ENCODE results near the gene ZNF565.

The ZNF565 gene

GRCh38 chr19:36225219-36225892, 10.9 kb upstream of the ZNF565 start:
- Histone ChIP-seq H3K4me1 (peaks cover 23 to 64% (median 36%) of the 10 kb centered on the region in 10 experiments), H3K4me2 (peak overlapping the region; percentile 61 to 88 (median 78)), H3K9me3 (replicated peaks in 1 of 11) (peaks cover 0 to 29% (median 13%) of the 10 kb centered on the region in 11 experiments; a peak in 14 of 22 replicates), H3K4me3 (peak overlapping the region in 6 of 10 experiments; percentile 21 to 51 (median 37); a peak in 10 of 20 replicates), H4K20me1 (peaks cover 60 to 100% (median 99%) of the 10 kb centered on the region in 11 experiments; a peak in 21 of 22 replicates), H3K27me3 (no peaks in the 10 kb centered on the region), H3K9ac (peak overlapping the region; percentile 15 to 69 (median 52); a peak in 16 of 22 replicates), H3K27ac (peak overlapping the region in 9 of 11 experiments; percentile 7 to 63 (median 56); a peak in 16 of 22 replicates), H3K36me3 (peaks cover 72 to 100% (median 100%) of the 10 kb centered on the region in 11 experiments)
- TF ChIP-seq Cebpa-rat (IDR thresholded peaks at IDR 0.05) = no peak

- Histone ChIP-seq H3K9me3 (replicated peaks in 1 of 11) (peaks cover 0 to 10% (median 0%) of the 10 kb centered on the region in 11 experiments; a peak in 6 of 22 replicates), H3K27me3 (no peaks in the 10 kb centered on the region), H3K4me1 (peaks cover 33 to 84% (median 51%) of the 10 kb centered on the region in 10 experiments), H3K4me2 (peak overlapping the region in 2 of 11 experiments; percentile 28 to 82; a peak in 1 of 22 replicates), H4K20me1 (peaks cover 70 to 100% (median 100%) of the 10 kb centered on the region in 11 experiments; a peak in 21 of 22 replicates), H3K9ac (no peak overlapping the region), H3K36me3 (peaks cover 62 to 100% (median 100%) of the 10 kb centered on the region in 11 experiments), H3K4me3 (no peak overlapping the region), H3K27ac (peak overlapping the region in 2 of 11 experiments; percentile 12 to 56; a peak in 3 of 22 replicates)
- no peak for TF ChIP-seq Cebpa-rat (IDR thresholded peaks at IDR 0.05)
Measured at GRCh38 chr19:36222503-36222902, 8.0 kb upstream of the ZNF565 start.

GRCh38 chr19:36221474-36221873, 7.0 kb upstream of the ZNF565 start:
- H3K4me1 ChIP-seq = peaks cover 43 to 86% (median 57%) of the 10 kb centered on the region in 10 experiments
- H3K4me3 ChIP-seq = no peak overlapping the region
- no peaks in the 10 kb centered on the region for H3K27me3 ChIP-seq
- H3K27ac ChIP-seq = no peak overlapping the region
- peaks cover 0 to 7% (median 0%) of the 10 kb centered on the region in 11 experiments; a peak in 5 of 22 replicates for H3K9me3 ChIP-seq (replicated peaks in 1 of 11)
- peaks cover 63 to 100% (median 99%) of the 10 kb centered on the region in 11 experiments; a peak in 21 of 22 replicates for H4K20me1 ChIP-seq
- peaks cover 52 to 100% (median 98%) of the 10 kb centered on the region in 11 experiments for H3K36me3 ChIP-seq
- no peak for TF ChIP-seq Cebpa-rat (IDR thresholded peaks at IDR 0.05)
- no peak overlapping the region for H3K9ac ChIP-seq
- peak overlapping the region in 2 of 11 experiments; percentile 2 to 9; a peak in 1 of 22 replicates for H3K4me2 ChIP-seq

GRCh38 chr19:36215276-36216123, 1.0 kb upstream of the ZNF565 start:
- H3K36me3 ChIP-seq = peaks cover 20 to 44% (median 41%) of the 10 kb centered on the region in 11 experiments
- no peak for TF ChIP-seq Cebpa-rat (IDR thresholded peaks at IDR 0.05)
- peak overlapping the region; percentile 67 to 92 (median 81) for H3K4me2 ChIP-seq
- peaks cover 11 to 45% (median 41%) of the 10 kb centered on the region in 11 experiments; a peak in 21 of 22 replicates for H4K20me1 ChIP-seq
- peaks cover 30 to 50% (median 37%) of the 10 kb centered on the region in 10 experiments for H3K4me1 ChIP-seq
- H3K27me3 ChIP-seq = no peaks in the 10 kb centered on the region
- H3K9ac ChIP-seq = peak overlapping the region; percentile 90 to 100 (median 96)
- peak overlapping the region; percentile 72 to 83 (median 78) for H3K4me3 ChIP-seq
- 0 out of 22 replicates have a peak, but pooled peaks cover 0 to 5% (median 0%) of the 10 kb centered on the region in 11 experiments for H3K9me3 ChIP-seq (replicated peaks in 1 of 11)
- peak overlapping the region; percentile 91 to 100 (median 97) for H3K27ac ChIP-seq

- Histone ChIP-seq H3K4me1 (peaks cover 28 to 42% (median 35%) of the 10 kb centered on the region in 10 experiments), H3K4me2 (peak overlapping the region in 5 of 11 experiments; percentile 21 to 97 (median 94); a peak in 7 of 22 replicates), H4K20me1 (peaks cover 0 to 19% (median 16%) of the 10 kb centered on the region in 11 experiments; a peak in 15 of 22 replicates), H3K9ac (peak overlapping the region in 1 of 11 experiments; percentile 5; a peak in 1 of 22 replicates), H3K36me3 (peaks cover 0 to 18% (median 15%) of the 10 kb centered on the region in 11 experiments; a peak in 17 of 22 replicates), H3K27me3 (no peaks in the 10 kb centered on the region), H3K9me3 (replicated peaks in 1 of 11) (no peaks in the 10 kb centered on the region), H3K4me3 (no peak overlapping the region), H3K27ac (no peak overlapping the region)
- TF ChIP-seq Cebpa-rat (IDR thresholded peaks at IDR 0.05) = no peak
Measured at GRCh38 chr19:36212895-36213294, 1.6 kb downstream of the ZNF565 start.

- Histone ChIP-seq H3K4me3 (no peak overlapping the region), H3K36me3 (0 out of 22 replicates have a peak, but pooled peaks cover 0 to 4% (median 0%) of the 10 kb centered on the region in 11 experiments), H3K9me3 (replicated peaks in 1 of 11) (no peaks in the 10 kb centered on the region), H3K9ac (no peak overlapping the region), H3K27me3 (no peaks in the 10 kb centered on the region), H3K4me1 (peaks cover 10 to 32% (median 18%) of the 10 kb centered on the region in 10 experiments; a peak in 19 of 20 replicates), H3K27ac (no peak overlapping the region), H3K4me2 (no peak overlapping the region), H4K20me1 (no peaks in the 10 kb centered on the region)
- TF ChIP-seq Cebpa-rat (IDR thresholded peaks at IDR 0.05) = no peak
Measured at GRCh38 chr19:36210497-36210896, 4.0 kb downstream of the ZNF565 start.

GRCh38 chr19:36209372-36209771, 5.1 kb downstream of the ZNF565 start:
- Histone ChIP-seq H3K4me3 (no peak overlapping the region), H3K9me3 (replicated peaks in 1 of 11) (no peaks in the 10 kb centered on the region), H3K4me2 (no peak overlapping the region), H3K9ac (no peak overlapping the region), H3K4me1 (peaks cover 10 to 32% (median 18%) of the 10 kb centered on the region in 10 experiments; a peak in 19 of 20 replicates), H4K20me1 (no peaks in the 10 kb centered on the region), H3K27me3 (no peaks in the 10 kb centered on the region), H3K27ac (no peak overlapping the region), H3K36me3 (0 out of 22 replicates have a peak, but pooled peaks cover 0 to 4% (median 0%) of the 10 kb centered on the region in 11 experiments)
- TF ChIP-seq Cebpa-rat (IDR thresholded peaks at IDR 0.05) = no peak

GRCh38 chr19:36207605-36208252, 6.7 kb downstream of the ZNF565 start:
- Histone ChIP-seq H3K27me3 (no peaks in the 10 kb centered on the region), H3K4me3 (no peak overlapping the region), H3K9me3 (replicated peaks in 1 of 11) (no peaks in the 10 kb centered on the region), H3K27ac (peak overlapping the region in 4 of 11 experiments; percentile 3 to 21 (median 14); a peak in 5 of 22 replicates), H4K20me1 (no peaks in the 10 kb centered on the region), H3K36me3 (0 out of 22 replicates have a peak, but pooled peaks cover 0 to 4% (median 0%) of the 10 kb centered on the region in 11 experiments), H3K4me2 (peak overlapping the region in 6 of 11 experiments; percentile 11 to 60 (median 46); a peak in 10 of 22 replicates), H3K9ac (peak overlapping the region in 4 of 11 experiments; percentile 27 to 40 (median 35); a peak in 3 of 22 replicates), H3K4me1 (peaks cover under 1 to 19% (median 6%) of the 10 kb centered on the region in 10 experiments; a peak in 13 of 20 replicates)
- TF ChIP-seq Cebpa-rat (IDR thresholded peaks at IDR 0.05) = no peak
